ENCODE results near the gene CLSTN2.

- TF ChIP-seq POLR2A (IDR thresholded peaks at IDR 0.05; ENCODE audit: low read depth) (no peak), CTCF (IDR thresholded peaks at IDR 0.05) (no peak)
Measured at GRCh38 chr3:139945942-139946341, 11.0 kb downstream of the CLSTN2 start.

All from esophagus muscularis mucosa (tissue), 3 donors.